ENCODE data around the gene CEP63. TPM values are rescaled to one million over a fixed set of nuclear protein-coding genes. Genes with fewer than 3 reads are reported as not detected.

Gene CEP63
- total and polyA plus RNA-seq, 9 of the 15 experiments (the other 6 are each of a cell fraction or from before 2014, with no cell fraction given): 5.1 to 17.8 (median 10.6) TPM

DNA sequence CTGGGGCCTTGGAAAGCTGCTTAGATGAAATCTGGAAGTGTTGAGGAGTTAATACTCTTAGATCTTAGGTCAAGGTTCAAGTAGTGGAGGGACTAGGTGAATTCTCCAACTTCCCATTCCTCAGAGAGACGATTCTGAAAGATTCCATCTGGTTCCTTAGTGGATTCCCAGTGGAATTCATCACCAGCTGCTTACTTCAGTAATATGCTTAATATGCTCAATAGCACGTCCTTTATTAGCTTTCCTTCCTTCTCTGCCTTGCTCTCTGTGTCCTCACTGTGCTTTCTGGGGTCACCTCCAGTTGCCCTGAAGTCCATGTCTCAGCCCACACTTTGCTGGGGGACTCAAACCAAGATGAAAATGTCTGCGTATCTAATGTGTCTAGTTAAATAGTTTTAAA lies 31.0 kb downstream of the CEP63 start:
- no TSS peak for BruUV-seq (replicated peaks)
- intact Hi-C loops (cut with micrococcal nuclease): no loop called here

More for the DNA sequence above, 31.0 kb downstream of the CEP63 start:
- ATAC-seq (no peak), FAIRE-seq (no peak), DNase-seq (ENCODE audit: extremely low read depth in 1 of 4, low spot score in 3 of 4) (no peak)
- Histone ChIP-seq H2AFZ (ENCODE audit: low read depth, low read length) (no peak overlapping the region), H4K20me1 (replicated peaks; ENCODE audit: control insufficient read depth, insufficient read depth, low read length) (no peaks in the 10 kb centered on the region), H3K4me1 (replicated peaks in 1 of 2; ENCODE audit: control insufficient read depth in 2 of 2, insufficient read depth in 2 of 2, low read length in 2 of 2) (no peaks in the 10 kb centered on the region), H3K79me2 (ENCODE audit: control insufficient read depth, insufficient read depth, low read length) (no peaks in the 10 kb centered on the region), H3K27ac (ENCODE audit: extremely low read depth, low read depth, low read length) (no peak overlapping the region), H3K9me1 (ENCODE audit: control insufficient read depth, insufficient read depth, low read length) (no peaks in the 10 kb centered on the region), H3K36me3 (ENCODE audit: control insufficient read depth, insufficient read depth, low read length) (no peaks in the 10 kb centered on the region), H3K4me2 (ENCODE audit: insufficient read depth, low read length) (no peak overlapping the region), H3K9ac (ENCODE audit: insufficient read depth in 1 of 2, low read depth in 2 of 2, low read length in 2 of 2) (no peak overlapping the region), H3K9me3 (replicated peaks; ENCODE audit: control insufficient read depth, insufficient read depth, low read depth, low read length) (no peaks in the 10 kb centered on the region), H3K27me3 (ENCODE audit: control insufficient read depth in 2 of 2, insufficient read depth in 2 of 2, low read length in 2 of 2) (no peaks in the 10 kb centered on the region), H3K4me3 (no peak overlapping the region)
- in situ Hi-C loops (cut with MboI): no loop called here
- POLR2A ChIA-PET: no interaction called here
- CTCF ChIA-PET (ENCODE audit: low intra/inter-chr PET ratio): no interaction called here
- no peak for TF ChIP-seq SNIP1 (IDR thresholded peaks at IDR 0.05; ENCODE audit: low read depth)
- TF ChIP-seq ZFP36 (IDR thresholded peaks at IDR 0.05; ENCODE audit: low read depth, low read length, partially characterized antibody): no peak
- TF ChIP-seq ZNF175 (CRISPR knock-in tag; IDR thresholded peaks at IDR 0.05; ENCODE audit: low read depth): no peak
- no peak for TF ChIP-seq GTF3C2 (IDR thresholded peaks at IDR 0.05; ENCODE audit: borderline replicate concordance, extremely low read depth, insufficient read length)
- no peak for TF ChIP-seq TRIM28 (IDR thresholded peaks at IDR 0.05)
- TF ChIP-seq ARHGAP35 (IDR thresholded peaks at IDR 0.05; ENCODE audit: partially characterized antibody): no peak
- TF ChIP-seq RBM15 (IDR thresholded peaks at IDR 0.05; ENCODE audit: insufficient read depth, low read length): no peak
- TF ChIP-seq CUX1 (CRISPR knock-in tag; IDR thresholded peaks at IDR 0.05): no peak
- TF ChIP-seq SMARCE1 (IDR thresholded peaks at IDR 0.05): no peak
- WGBS (ENCODE audit: insufficient coverage, low coverage, missing lambda C conversion rate): 46% methylated on average over 2 of the region's 3 CpGs
